H9 (cell line): ENCODE results near the gene HPGD. TPM values are rescaled to one million over a fixed set of nuclear protein-coding genes. Genes with fewer than 3 reads are reported as not detected.

ENCODE experiments used
- DNase-seq: peaks from one replicate; pipeline ENCODE4 v3.0.0-alpha.2; 2017
- H2AFZ ChIP-seq: one replicate; pipeline ENCODE4 v1.6.1; 2013; ENCODE audit warnings: mild to moderate bottlenecking, low read length, control low read depth, moderate library complexity
- H2AK5ac ChIP-seq: 2 replicates; pipeline ENCODE4 v1.6.1; 2013; ENCODE audit warnings: low read length, control low read depth, mixed read lengths; ENCODE audit not compliant: insufficient read length
- H2BK120ac ChIP-seq: one replicate; pipeline ENCODE4 v1.6.1; 2013; ENCODE audit warnings: low read depth, mild to moderate bottlenecking, low read length, control low read depth, inconsistent platforms; ENCODE audit not compliant: poor library complexity, severe bottlenecking
- H2BK12ac ChIP-seq: 2 replicates; pipeline ENCODE4 v1.6.1; 2013; ENCODE audit warnings: low read length, control low read depth, mixed read lengths, low read depth; ENCODE audit not compliant: insufficient read length
- H2BK15ac ChIP-seq: 2 replicates; pipeline ENCODE4 v1.6.1; 2013; ENCODE audit warnings: low read depth, low read length, control low read depth
- H2BK20ac ChIP-seq: one replicate; pipeline ENCODE4 v1.6.1; 2013; ENCODE audit warnings: low read depth, mild to moderate bottlenecking, low read length, control low read depth, inconsistent platforms; ENCODE audit not compliant: poor library complexity, severe bottlenecking
- H2BK5ac ChIP-seq: 2 replicates; pipeline ENCODE4 v1.6.1; 2013; ENCODE audit warnings: low read length, control low read depth, mixed read lengths; ENCODE audit not compliant: insufficient read length
- H3K14ac ChIP-seq: 2 replicates; pipeline ENCODE4 v1.6.1; 2013; ENCODE audit warnings: low read length, control low read depth; ENCODE audit not compliant: insufficient read depth
- H3K18ac ChIP-seq: 2 replicates; pipeline ENCODE4 v1.6.1; 2013; ENCODE audit warnings: low read depth, mild to moderate bottlenecking, mixed read lengths, low read length, control low read depth; ENCODE audit not compliant: insufficient read length
- H3K23ac ChIP-seq: 2 replicates; pipeline ENCODE4 v1.6.1; 2013; ENCODE audit warnings: low read length, control low read depth, mixed read lengths, low read depth; ENCODE audit not compliant: insufficient read length
- H3K23me2 ChIP-seq: 2 replicates; pipeline ENCODE4 v1.6.1; 2013; ENCODE audit warnings: low read depth, mild to moderate bottlenecking, mixed read lengths, low read length, control low read depth; ENCODE audit not compliant: insufficient read length, poor library complexity, severe bottlenecking
- H3K27ac ChIP-seq: 2 replicates; pipeline ENCODE4 v1.5.1; 2013; ENCODE audit warnings: low read length, control low read depth, mixed read lengths, low read depth; ENCODE audit not compliant: insufficient read length
- H3K27me3 ChIP-seq: 2 replicates; pipeline ENCODE4 v1.6.1; 2013; ENCODE audit warnings: low read length, control low read depth, inconsistent platforms; ENCODE audit not compliant: insufficient read depth
- H3K4ac ChIP-seq: 2 replicates; pipeline ENCODE4 v1.6.1; 2013; ENCODE audit warnings: low read depth, mild to moderate bottlenecking, control low read depth, inconsistent platforms, low read length, moderate library complexity
- H3K4me1 ChIP-seq: 2 replicates; pipeline ENCODE4 v1.6.1; 2013; ENCODE audit warnings: low read length, control low read depth, inconsistent platforms; ENCODE audit not compliant: insufficient read depth
- H3K4me2 ChIP-seq: 2 replicates; pipeline ENCODE4 v1.6.1; 2013; ENCODE audit warnings: low read length, control low read depth, mixed read lengths; ENCODE audit not compliant: insufficient read length, insufficient read depth
- H3K56ac ChIP-seq: 2 replicates; pipeline ENCODE4 v1.6.1; 2013; ENCODE audit warnings: low read depth, mild to moderate bottlenecking, mixed read lengths, low read length, control low read depth; ENCODE audit not compliant: insufficient read length
- H3K79me1 ChIP-seq: 2 replicates; pipeline ENCODE4 v1.6.1; 2013; ENCODE audit warnings: low read depth, mild to moderate bottlenecking, moderate library complexity, low read length, control low read depth, inconsistent platforms; ENCODE audit not compliant: insufficient read depth, poor library complexity, severe bottlenecking
- H3K79me2 ChIP-seq: 2 replicates; pipeline ENCODE4 v1.6.1; 2013; ENCODE audit warnings: low read length, control low read depth, inconsistent platforms; ENCODE audit not compliant: insufficient read depth
- H3K9ac ChIP-seq: 2 replicates; pipeline ENCODE4 v1.6.1; 2013; ENCODE audit warnings: low read length, control low read depth, mixed read lengths; ENCODE audit not compliant: insufficient read length; ENCODE audit errors: extremely low read depth
- H3K9me3 ChIP-seq: one replicate; pipeline ENCODE4 v1.6.1; 2013; ENCODE audit warnings: low read depth, low read length, inconsistent platforms; ENCODE audit not compliant: control insufficient read depth
- H3T11ph ChIP-seq: one replicate; pipeline ENCODE4 v1.6.1; 2013; ENCODE audit warnings: mild to moderate bottlenecking, low read length, control low read depth, inconsistent platforms
- H4K20me1 ChIP-seq: one replicate; pipeline ENCODE4 v1.6.1; 2013; ENCODE audit not compliant: control insufficient read depth, insufficient read length, insufficient read depth
- H4K5ac ChIP-seq: 2 replicates; pipeline ENCODE4 v1.6.1; 2013; ENCODE audit warnings: low read depth, mild to moderate bottlenecking, mixed read lengths, low read length, control low read depth; ENCODE audit not compliant: insufficient read length
- H4K8ac ChIP-seq: replicated peaks from 2 replicates; pipeline ENCODE4 v1.6.1; 2013; ENCODE audit warnings: low read length, control low read depth, mixed read lengths, low read depth; ENCODE audit not compliant: insufficient read length
- H4K91ac ChIP-seq: 2 replicates; pipeline ENCODE4 v1.6.1; 2013; ENCODE audit warnings: low read depth, mild to moderate bottlenecking, moderate library complexity, mixed read lengths, low read length, control low read depth; ENCODE audit not compliant: insufficient read length
- H3K27ac Mint-ChIP-seq, 3 experiments: 2 replicates in 2 of 3; 3 replicates in 1 of 3; pipeline ENCODE4 v1.8.0; 2020 to 2021; ENCODE audit warnings: mixed read lengths in 3 of 3, mild to moderate bottlenecking in 1 of 3, moderate library complexity in 1 of 3
- H3K27me3 Mint-ChIP-seq: 2 replicates; pipeline ENCODE4 v1.8.0; 2021; ENCODE audit warnings: low read depth, mild to moderate bottlenecking, moderate library complexity, mixed read lengths
- H3K36me3 Mint-ChIP-seq, 3 experiments: 2 replicates in 2 of 3; 3 replicates in 1 of 3; pipeline ENCODE4 v1.8.0; 2020 to 2021; ENCODE audit warnings: low read depth in 3 of 3, mixed read lengths in 3 of 3; ENCODE audit not compliant: insufficient read depth in 1 of 3
- H3K4me1 Mint-ChIP-seq, 2 experiments: 2 replicates each; pipeline ENCODE4 v1.8.0; 2020; ENCODE audit warnings: mixed read lengths in 2 of 2
- H3K4me3 Mint-ChIP-seq, 2 experiments: 2 replicates in 1 of 2; 3 replicates in 1 of 2; pipeline ENCODE4 v1.8.0; 2020 to 2021; ENCODE audit warnings: mild to moderate bottlenecking in 2 of 2, mixed read lengths in 2 of 2, moderate library complexity in 1 of 2
- H3K9me3 Mint-ChIP-seq, 2 experiments: 2 replicates in 1 of 2; 3 replicates in 1 of 2; pipeline ENCODE4 v1.8.0; 2020; ENCODE audit warnings: mild to moderate bottlenecking in 2 of 2, mixed read lengths in 2 of 2, moderate library complexity in 1 of 2
- WGBS: extraction: QIAGEN DNeasy Blood & Tissue Kit; methylation state at CpG from one replicate; pipeline ENCODE4 v1.1.7; 2013; ENCODE audit warnings: missing lambda C conversion rate, low lambda C conversion rate, mixed read lengths; ENCODE audit not compliant: insufficient read length; ENCODE audit errors: extremely low coverage; 5-methylcytosine and 5-hydroxymethylcytosine counted together
- total RNA-seq: library from RNA; stranded (reverse); gene quantifications from 2 replicates; pipeline ENCODE4 v1.2.1, GENCODE V29; 2021
- TF ChIP-seq, protein P1 (sequence below): fragments of 200-600 bp; sonication (generic); conservative IDR thresholded peaks from 3 replicates; pipeline ENCODE4 v1.8.0; 2021; ENCODE audit warnings: antibody characterized with exemption, mild to moderate bottlenecking

The HPGD gene
- total RNA-seq, 1 experiment from 2014 or later = 16.8 TPM

GRCh38 chr4:174539571-174539970, 17.3 kb upstream of the HPGD start:
- Histone ChIP-seq H3K27ac (no peak overlapping the region), H3K27me3 (no peaks in the 10 kb centered on the region), H3K23ac (no peak overlapping the region), H3K4me2 (no peak overlapping the region), H2BK12ac (no peak overlapping the region), H2AFZ (no peak overlapping the region), H3K23me2 (no peaks in the 10 kb centered on the region), H3K18ac (no peak overlapping the region), H2BK20ac (no peak overlapping the region), H3T11ph (no peak overlapping the region), H3K79me2 (no peaks in the 10 kb centered on the region), H4K20me1 (no peaks in the 10 kb centered on the region), H3K9me3 (no peaks in the 10 kb centered on the region), H2AK5ac (no peak overlapping the region), H3K4me1 (no peaks in the 10 kb centered on the region), H3K9ac (no peak overlapping the region), H3K56ac (no peak overlapping the region), H3K79me1 (no peaks in the 10 kb centered on the region), H2BK15ac (no peak overlapping the region), H2BK5ac (no peak overlapping the region), H3K14ac (no peak overlapping the region), H4K91ac (no peak overlapping the region), H4K8ac (no peak overlapping the region), H3K4ac (no peak overlapping the region), H2BK120ac (no peak overlapping the region), H4K5ac (no peak overlapping the region)
- no peak for DNase-seq
- H3K4me3 Mint-ChIP-seq = no peak overlapping the region
- H3K9me3 Mint-ChIP-seq = no peaks in the 10 kb centered on the region
- no CpG with 5 or more reads among the region's 3 CpGs for WGBS
- H3K4me1 Mint-ChIP-seq = no peaks in the 10 kb centered on the region
- TF ChIP-seq, protein P1, sequence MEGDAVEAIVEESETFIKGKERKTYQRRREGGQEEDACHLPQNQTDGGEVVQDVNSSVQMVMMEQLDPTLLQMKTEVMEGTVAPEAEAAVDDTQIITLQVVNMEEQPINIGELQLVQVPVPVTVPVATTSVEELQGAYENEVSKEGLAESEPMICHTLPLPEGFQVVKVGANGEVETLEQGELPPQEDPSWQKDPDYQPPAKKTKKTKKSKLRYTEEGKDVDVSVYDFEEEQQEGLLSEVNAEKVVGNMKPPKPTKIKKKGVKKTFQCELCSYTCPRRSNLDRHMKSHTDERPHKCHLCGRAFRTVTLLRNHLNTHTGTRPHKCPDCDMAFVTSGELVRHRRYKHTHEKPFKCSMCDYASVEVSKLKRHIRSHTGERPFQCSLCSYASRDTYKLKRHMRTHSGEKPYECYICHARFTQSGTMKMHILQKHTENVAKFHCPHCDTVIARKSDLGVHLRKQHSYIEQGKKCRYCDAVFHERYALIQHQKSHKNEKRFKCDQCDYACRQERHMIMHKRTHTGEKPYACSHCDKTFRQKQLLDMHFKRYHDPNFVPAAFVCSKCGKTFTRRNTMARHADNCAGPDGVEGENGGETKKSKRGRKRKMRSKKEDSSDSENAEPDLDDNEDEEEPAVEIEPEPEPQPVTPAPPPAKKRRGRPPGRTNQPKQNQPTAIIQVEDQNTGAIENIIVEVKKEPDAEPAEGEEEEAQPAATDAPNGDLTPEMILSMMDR = no peak
- no peak overlapping the region for H3K27ac Mint-ChIP-seq
- H3K36me3 Mint-ChIP-seq = peaks cover 0 to 8% (median 0%) of the 10 kb centered on the region in 3 experiments; a peak in 4 of 7 replicates
- H3K27me3 Mint-ChIP-seq = no peaks in the 10 kb centered on the region
